Measurements from ENCODE around the gene PMIS2.
"Not testable (repeated sequence)": the region's sequence is repeated elsewhere in the genome, so short reads cannot be mapped to it uniquely, and the experiment has no call there.

PMIS2 gene

DNA sequence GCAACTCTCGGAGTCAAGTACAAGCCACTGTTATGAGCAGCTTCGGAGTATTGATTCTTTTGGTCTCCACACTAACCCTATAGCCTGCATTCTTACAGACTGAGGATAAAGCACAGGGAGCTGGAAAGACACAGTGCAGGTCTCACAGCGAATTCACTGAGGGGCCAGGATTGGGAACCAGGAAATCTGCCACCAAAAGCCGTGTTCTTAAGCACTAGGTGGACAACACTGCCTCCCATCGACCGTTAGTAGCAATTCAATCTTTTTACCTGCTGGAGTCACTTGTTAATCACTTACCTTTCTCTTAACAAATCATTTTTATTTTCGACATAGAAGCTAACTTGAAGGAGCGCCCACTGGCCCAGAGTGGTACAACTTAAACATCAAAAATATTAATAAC is 6.3 kb downstream of the PMIS2 start:
- Histone ChIP-seq H3K36me3 (ENCODE audit: control insufficient read depth, insufficient read depth, low read length) (no peaks in the 10 kb centered on the region), H3K9me3 (ENCODE audit: control insufficient read depth, insufficient read depth, low read length) (no peaks in the 10 kb centered on the region), H3K4me1 (ENCODE audit: control insufficient read depth, insufficient read depth, low read length) (no peaks in the 10 kb centered on the region), H3K27ac (ENCODE audit: low read length) (no peak overlapping the region), H3K27me3 (ENCODE audit: control insufficient read depth, insufficient read depth, low read length) (no peaks in the 10 kb centered on the region), H3K4me3 (ENCODE audit: low read length) (no peak overlapping the region)
- DNase-seq (ENCODE audit: low read depth, low spot score): peak; percentile 68
- no CpG with 5 or more reads among the region's 8 CpGs for WGBS (ENCODE audit: insufficient coverage, insufficient read length)

DNA sequence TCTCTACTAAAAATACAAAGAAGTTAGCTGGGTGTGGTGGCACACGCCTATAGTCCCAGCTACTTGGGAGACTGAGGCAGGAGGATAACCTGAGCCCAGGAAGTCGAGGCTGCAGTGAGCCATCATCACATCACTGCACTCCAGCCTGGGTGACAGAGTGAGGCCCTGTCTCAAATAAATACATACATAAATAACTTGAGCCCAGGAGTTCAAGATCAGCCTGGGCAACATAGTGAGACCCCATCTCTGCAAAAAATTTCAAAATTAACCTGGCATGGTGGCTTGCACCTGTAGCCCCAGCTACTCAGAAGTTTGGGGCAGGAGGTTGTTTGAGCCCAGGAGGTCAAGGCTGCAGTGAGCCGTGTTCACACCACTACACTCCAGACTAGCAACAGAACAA is 9.1 kb downstream of the PMIS2 start:
- not testable (repeated sequence) for H3K27ac ChIP-seq (ENCODE audit: low read length); H3K27me3 ChIP-seq (ENCODE audit: control insufficient read depth, insufficient read depth, low read length); H3K4me1 ChIP-seq (ENCODE audit: control insufficient read depth, insufficient read depth, low read length); H3K36me3 ChIP-seq (ENCODE audit: control insufficient read depth, insufficient read depth, low read length); H3K4me3 ChIP-seq (ENCODE audit: low read length); H3K9me3 ChIP-seq (ENCODE audit: control insufficient read depth, insufficient read depth, low read length); DNase-seq (ENCODE audit: low read depth, low spot score)
- WGBS (ENCODE audit: insufficient coverage, insufficient read length): no CpG with 5 or more reads among the region's 3 CpGs

DNA sequence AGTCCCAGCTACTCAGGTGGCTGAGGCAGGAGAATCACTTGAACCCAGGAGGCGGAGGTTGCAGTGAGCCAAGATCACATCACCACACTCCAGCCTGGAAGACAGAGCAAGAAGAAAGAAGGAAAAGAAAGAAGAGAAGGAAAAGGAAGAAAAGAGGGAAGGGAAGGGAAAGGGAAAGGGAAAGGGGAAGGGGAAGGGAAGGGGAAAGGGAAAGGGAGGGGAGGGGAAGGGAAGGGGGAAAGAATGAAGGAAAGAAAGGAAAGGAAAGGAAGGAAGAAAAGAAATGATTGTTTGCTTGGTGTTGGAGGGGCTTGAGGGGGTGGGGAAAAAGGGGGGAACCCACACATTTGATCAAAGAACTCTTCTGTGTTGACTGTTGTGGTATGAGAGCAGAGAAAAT is 10.0 kb downstream of the PMIS2 start:
- Histone ChIP-seq H3K4me1 (ENCODE audit: control insufficient read depth, insufficient read depth, low read length) (no peaks in the 10 kb centered on the region; the same call in 1 of the 2 replicates), H3K9me3 (ENCODE audit: control insufficient read depth, insufficient read depth, low read length) (no peaks in the 10 kb centered on the region), H3K36me3 (ENCODE audit: control insufficient read depth, insufficient read depth, low read length) (no peaks in the 10 kb centered on the region), H3K27ac (ENCODE audit: low read length) (no peak overlapping the region), H3K27me3 (ENCODE audit: control insufficient read depth, insufficient read depth, low read length) (no peaks in the 10 kb centered on the region), H3K4me3 (ENCODE audit: low read length) (no peak overlapping the region)
- WGBS (ENCODE audit: insufficient coverage, insufficient read length): no CpG with 5 or more reads among the region's 1 CpG
- no peak for DNase-seq (ENCODE audit: low read depth, low spot score)

DNA sequence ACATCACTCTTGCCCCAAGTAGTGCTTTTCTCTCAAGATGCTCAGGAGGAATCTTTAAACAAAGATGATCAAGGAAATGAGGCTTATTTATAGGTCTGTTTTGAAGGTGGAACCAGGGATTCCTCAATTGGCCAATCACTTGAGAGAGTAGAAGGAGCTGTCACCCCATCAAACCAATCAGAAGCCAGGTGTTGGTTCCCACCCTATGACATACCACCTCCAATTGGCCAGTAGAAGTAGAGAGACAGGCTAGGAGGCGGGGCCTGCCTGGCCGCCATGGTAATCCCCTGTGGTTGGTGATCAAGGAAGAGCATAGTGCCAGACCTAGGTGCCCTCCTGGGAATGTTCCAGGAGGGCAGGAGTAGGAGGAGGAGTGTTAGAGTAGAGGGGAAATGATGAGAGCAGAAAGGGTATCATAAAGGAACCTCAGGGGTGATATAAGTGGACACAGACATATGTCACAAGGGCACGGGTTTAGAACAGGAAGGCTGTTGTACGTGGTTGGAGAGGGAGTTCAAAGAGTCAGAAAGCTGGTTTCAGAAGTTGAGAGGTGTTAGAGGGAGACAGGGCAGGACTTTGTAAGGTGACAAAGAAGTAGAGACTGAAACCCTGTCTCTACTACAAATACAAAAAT is 10.5 kb downstream of the PMIS2 start:
- H3K27ac ChIP-seq (ENCODE audit: low read length): no peak overlapping the region

DNA sequence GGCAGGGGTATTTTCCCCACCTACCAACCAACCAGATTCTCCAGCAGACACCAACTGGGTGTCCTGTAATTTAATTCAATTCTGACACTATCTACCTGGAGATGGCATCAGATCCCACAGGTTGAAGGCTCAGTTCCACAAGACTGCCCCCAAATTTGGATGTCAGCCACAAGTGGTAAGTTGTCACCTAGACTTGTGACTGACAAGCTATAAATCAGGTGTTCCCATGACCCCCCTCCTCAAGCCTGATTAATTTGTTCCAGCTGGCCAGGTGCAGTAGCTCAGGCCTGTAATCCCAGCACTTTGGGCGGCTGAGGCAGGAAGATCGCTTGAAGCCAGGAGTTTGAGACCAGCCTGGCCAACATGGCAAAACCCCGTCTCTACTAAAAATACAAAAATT is 16.0 kb downstream of the PMIS2 start:
- H3K27me3 ChIP-seq (ENCODE audit: control insufficient read depth, insufficient read depth, low read length): no peaks in the 10 kb centered on the region
- no peaks in the 10 kb centered on the region; the same call in 1 of the 2 replicates for H3K4me1 ChIP-seq (ENCODE audit: control insufficient read depth, insufficient read depth, low read length)
- no peak for DNase-seq (ENCODE audit: low read depth, low spot score)
- no peak overlapping the region for H3K27ac ChIP-seq (ENCODE audit: low read length)
- no peaks in the 10 kb centered on the region; the same call in 1 of the 2 replicates for H3K9me3 ChIP-seq (ENCODE audit: control insufficient read depth, insufficient read depth, low read length)
- no peaks in the 10 kb centered on the region for H3K36me3 ChIP-seq (ENCODE audit: control insufficient read depth, insufficient read depth, low read length)
- no peak overlapping the region for H3K4me3 ChIP-seq (ENCODE audit: low read length)
- WGBS (ENCODE audit: insufficient coverage, insufficient read length): no CpG with 5 or more reads among the region's 3 CpGs

More for the DNA sequence above, 10.5 kb downstream of the PMIS2 start:
- DNase-seq (ENCODE audit: low read depth, low spot score): no peak
- H3K36me3 ChIP-seq (ENCODE audit: control insufficient read depth, insufficient read depth, low read length): no peaks in the 10 kb centered on the region
- H3K4me1 ChIP-seq (ENCODE audit: control insufficient read depth, insufficient read depth, low read length): no peaks in the 10 kb centered on the region; the same call in 1 of the 2 replicates
- no peak overlapping the region for H3K4me3 ChIP-seq (ENCODE audit: low read length)
- no peaks in the 10 kb centered on the region for H3K9me3 ChIP-seq (ENCODE audit: control insufficient read depth, insufficient read depth, low read length)
- WGBS (ENCODE audit: insufficient coverage, insufficient read length): no CpG with 5 or more reads among the region's 4 CpGs
- H3K27me3 ChIP-seq (ENCODE audit: control insufficient read depth, insufficient read depth, low read length): no peaks in the 10 kb centered on the region

DNA sequence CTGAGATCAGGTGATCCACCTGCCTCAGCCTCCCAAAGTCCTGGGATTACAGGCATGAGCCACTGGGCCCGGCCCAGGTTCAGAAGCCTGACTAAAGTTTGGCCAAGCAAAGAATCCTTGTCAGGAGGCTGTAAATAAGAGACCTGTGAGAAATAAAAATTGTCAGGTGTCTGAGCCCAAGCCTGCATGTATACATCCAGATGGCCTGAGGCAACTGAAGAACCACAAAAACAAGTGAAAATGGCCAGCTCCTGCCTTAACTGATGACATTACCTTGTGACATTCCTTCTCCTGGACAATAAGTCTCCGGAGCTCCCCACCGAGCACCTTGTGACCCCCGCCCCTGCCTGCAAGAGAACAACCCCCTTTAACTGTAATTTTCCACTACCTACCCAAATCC is 18.5 kb downstream of the PMIS2 start:
- H3K4me3 ChIP-seq (ENCODE audit: low read length); H3K27me3 ChIP-seq (ENCODE audit: control insufficient read depth, insufficient read depth, low read length); H3K4me1 ChIP-seq (ENCODE audit: control insufficient read depth, insufficient read depth, low read length); H3K36me3 ChIP-seq (ENCODE audit: control insufficient read depth, insufficient read depth, low read length); H3K9me3 ChIP-seq (ENCODE audit: control insufficient read depth, insufficient read depth, low read length); H3K27ac ChIP-seq (ENCODE audit: low read length); DNase-seq (ENCODE audit: low read depth, low spot score): not testable (repeated sequence)
- WGBS (ENCODE audit: insufficient coverage, insufficient read length): no CpG with 5 or more reads among the region's 4 CpGs

DNA sequence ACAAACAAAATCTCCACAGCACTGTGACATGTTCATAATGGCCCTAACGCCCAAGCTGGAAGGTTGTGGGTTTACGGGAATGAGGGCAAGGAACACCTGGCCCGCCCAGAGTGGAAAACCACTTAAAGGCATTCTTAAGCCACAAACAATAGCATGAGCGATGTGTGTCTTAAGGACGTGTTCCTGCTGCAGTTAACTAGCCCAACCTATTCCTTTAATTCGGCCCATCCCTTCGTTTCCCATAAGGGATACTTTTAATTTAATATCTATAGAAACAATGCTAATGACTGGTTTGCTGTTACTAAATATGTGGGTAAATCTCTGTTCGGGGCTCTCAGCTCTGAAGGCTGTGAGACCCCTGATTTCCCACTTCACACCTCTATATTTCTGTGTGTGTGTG is 21.2 kb downstream of the PMIS2 start:
- DNase-seq (ENCODE audit: low read depth, low spot score); H3K27me3 ChIP-seq (ENCODE audit: control insufficient read depth, insufficient read depth, low read length); H3K9me3 ChIP-seq (ENCODE audit: control insufficient read depth, insufficient read depth, low read length); H3K4me1 ChIP-seq (ENCODE audit: control insufficient read depth, insufficient read depth, low read length); H3K36me3 ChIP-seq (ENCODE audit: control insufficient read depth, insufficient read depth, low read length); H3K4me3 ChIP-seq (ENCODE audit: low read length); H3K27ac ChIP-seq (ENCODE audit: low read length): not testable (repeated sequence)
- WGBS (ENCODE audit: insufficient coverage, insufficient read length): no CpG with 5 or more reads among the region's 8 CpGs

DNA sequence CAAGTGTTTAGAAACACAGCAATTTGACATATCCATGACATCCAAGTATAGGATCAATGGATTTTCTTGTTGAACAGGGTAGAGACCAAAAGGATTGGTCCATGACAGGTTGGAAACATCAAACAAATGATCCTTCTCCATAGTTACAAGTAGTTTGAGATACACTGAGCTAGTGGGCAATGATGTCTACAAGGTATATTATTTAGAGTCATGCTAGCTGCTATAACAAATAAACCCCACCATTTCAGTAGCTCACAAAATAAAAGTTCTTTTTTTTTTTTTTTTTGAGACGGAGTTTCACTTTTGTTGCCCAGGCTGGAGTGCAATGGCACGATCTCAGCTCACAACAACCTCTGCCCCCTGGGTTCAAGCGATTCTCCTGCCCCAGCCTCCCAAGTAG is 21.7 kb downstream of the PMIS2 start:
- no peak for DNase-seq (ENCODE audit: low read depth, low spot score)
- no peak overlapping the region for H3K4me3 ChIP-seq (ENCODE audit: low read length)
- no peaks in the 10 kb centered on the region; the same call in 1 of the 2 replicates for H3K9me3 ChIP-seq (ENCODE audit: control insufficient read depth, insufficient read depth, low read length)
- no CpG with 5 or more reads among the region's 3 CpGs for WGBS (ENCODE audit: insufficient coverage, insufficient read length)
- no peaks in the 10 kb centered on the region for H3K4me1 ChIP-seq (ENCODE audit: control insufficient read depth, insufficient read depth, low read length)
- H3K27ac ChIP-seq (ENCODE audit: low read length): no peak overlapping the region
- no peaks in the 10 kb centered on the region for H3K36me3 ChIP-seq (ENCODE audit: control insufficient read depth, insufficient read depth, low read length)
- no peaks in the 10 kb centered on the region for H3K27me3 ChIP-seq (ENCODE audit: control insufficient read depth, insufficient read depth, low read length)

DNA sequence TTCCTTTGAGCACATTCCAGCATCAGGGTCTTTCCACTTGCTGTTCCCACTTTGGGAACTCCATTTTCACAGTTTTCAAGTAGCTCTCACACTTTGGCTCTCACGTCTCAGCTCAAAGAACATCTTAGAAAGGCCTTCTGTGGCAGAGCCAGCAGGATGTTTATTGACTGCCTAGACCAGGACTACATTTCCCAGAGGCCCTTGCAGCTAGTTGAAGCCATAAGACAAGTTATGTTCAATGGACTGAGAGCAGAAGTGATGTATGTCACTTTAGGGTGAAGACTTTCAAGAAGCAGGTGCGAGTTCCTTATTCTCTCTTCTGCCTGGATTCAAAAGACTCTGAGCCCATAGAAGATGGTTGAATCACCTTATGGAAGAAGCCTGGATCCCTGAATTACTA is 22.3 kb downstream of the PMIS2 start:
- H3K27me3 ChIP-seq (ENCODE audit: control insufficient read depth, insufficient read depth, low read length): no peaks in the 10 kb centered on the region
- WGBS (ENCODE audit: insufficient coverage, insufficient read length): no CpG with 5 or more reads among the region's 2 CpGs

DNA sequence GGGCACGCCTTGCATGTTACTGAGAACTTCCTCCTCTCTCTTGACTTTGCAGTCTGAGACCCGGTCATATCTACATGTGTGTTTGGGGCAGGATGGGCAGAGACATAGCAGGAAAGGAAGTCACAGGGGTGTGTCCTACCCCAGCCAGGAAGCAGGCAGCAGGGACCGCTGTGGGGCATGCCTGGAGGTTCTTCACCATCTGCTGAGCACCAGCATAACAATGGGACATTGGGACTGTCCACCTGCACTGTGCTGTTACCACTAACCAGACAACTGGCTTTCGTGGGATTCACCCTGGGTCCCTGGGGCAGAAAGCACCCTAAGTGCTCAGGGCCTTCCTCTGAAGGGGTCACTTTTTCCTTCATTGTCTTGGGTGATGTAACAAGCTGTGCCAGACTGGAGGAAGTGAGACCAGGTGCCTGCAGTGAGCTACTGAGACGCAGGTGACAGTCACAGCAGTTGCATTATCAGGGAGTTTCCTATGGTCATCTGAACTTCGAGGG is 23.9 kb downstream of the PMIS2 start:
- H3K9me3 ChIP-seq (ENCODE audit: control insufficient read depth, insufficient read depth, low read length): no peaks in the 10 kb centered on the region; the same call in 1 of the 2 replicates
- no peak overlapping the region for H3K4me3 ChIP-seq (ENCODE audit: low read length)
- H3K27me3 ChIP-seq (ENCODE audit: control insufficient read depth, insufficient read depth, low read length): no peaks in the 10 kb centered on the region
- H3K4me1 ChIP-seq (ENCODE audit: control insufficient read depth, insufficient read depth, low read length): no peaks in the 10 kb centered on the region
- no peak for DNase-seq (ENCODE audit: low read depth, low spot score)
- H3K27ac ChIP-seq (ENCODE audit: low read length): no peak overlapping the region
- peaks cover under 1% of the 10 kb centered on the region; the same call in 1 of the 2 replicates for H3K36me3 ChIP-seq (ENCODE audit: control insufficient read depth, insufficient read depth, low read length)
- no CpG with 5 or more reads among the region's 6 CpGs for WGBS (ENCODE audit: insufficient coverage, insufficient read length)

More for the DNA sequence above, 22.3 kb downstream of the PMIS2 start:
- no peak overlapping the region for H3K4me3 ChIP-seq (ENCODE audit: low read length)
- no peaks in the 10 kb centered on the region for H3K4me1 ChIP-seq (ENCODE audit: control insufficient read depth, insufficient read depth, low read length)
- no peaks in the 10 kb centered on the region for H3K36me3 ChIP-seq (ENCODE audit: control insufficient read depth, insufficient read depth, low read length)
- no peak overlapping the region for H3K27ac ChIP-seq (ENCODE audit: low read length)
- no peaks in the 10 kb centered on the region; the same call in 1 of the 2 replicates for H3K9me3 ChIP-seq (ENCODE audit: control insufficient read depth, insufficient read depth, low read length)
- DNase-seq (ENCODE audit: low read depth, low spot score): no peak

DNA sequence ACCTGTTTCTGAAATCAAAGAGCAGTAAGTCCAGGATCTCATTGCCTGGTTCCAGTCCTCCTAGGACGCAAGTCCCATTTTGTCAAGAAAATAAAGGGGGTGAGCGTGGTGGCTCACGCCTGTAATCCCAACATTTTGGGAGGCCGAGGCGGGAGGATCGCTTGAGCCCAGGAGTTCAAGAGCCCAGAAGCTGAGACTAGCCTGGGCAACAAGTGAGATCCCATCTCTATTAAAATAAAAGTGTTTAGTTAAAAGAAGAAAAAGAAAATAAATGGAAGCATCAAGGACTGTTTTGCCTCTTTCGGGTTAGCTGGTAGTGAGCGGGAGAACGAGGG is 26.2 kb downstream of the PMIS2 start:
- Histone ChIP-seq H3K4me3 (ENCODE audit: low read length) (no peak overlapping the region; the same call in 1 of the 2 replicates), H3K36me3 (ENCODE audit: control insufficient read depth, insufficient read depth, low read length) (peaks cover 3% of the 10 kb centered on the region), H3K27ac (ENCODE audit: low read length) (no peak overlapping the region), H3K9me3 (ENCODE audit: control insufficient read depth, insufficient read depth, low read length) (no peaks in the 10 kb centered on the region; the same call in 1 of the 2 replicates), H3K4me1 (ENCODE audit: control insufficient read depth, insufficient read depth, low read length) (no peaks in the 10 kb centered on the region), H3K27me3 (ENCODE audit: control insufficient read depth, insufficient read depth, low read length) (no peaks in the 10 kb centered on the region)
- no CpG with 5 or more reads among the region's 9 CpGs for WGBS (ENCODE audit: insufficient coverage, insufficient read length)
- DNase-seq (ENCODE audit: low read depth, low spot score): no peak
